GM23338 (cell line): ENCODE data around the gene NIM1K.
"Not testable (repeated sequence)": the region's sequence is repeated elsewhere in the genome, so short reads cannot be mapped to it uniquely, and the experiment has no call there.

Experiments used
- CREB1 ChIP-seq: fragments of 250-450 bp; sonication (Bioruptor Pico); IDR thresholded peaks from 2 replicates; pipeline ENCODE4 v1.5.0; 2020; ENCODE audit warnings: low read depth, mild to moderate bottlenecking, moderate library complexity
- CTCF ChIP-seq, 2 experiments: fragments of 200-600 bp in 1 of 2; sonication (generic) in 1 of 2; conservative IDR thresholded peaks; 2 replicates each; pipeline versions ENCODE4 v1.5.1 to v1.6.1; 2016 to 2017; ENCODE audit warnings: antibody characterized with exemption in 2 of 2, low read depth in 2 of 2, mild to moderate bottlenecking in 2 of 2, moderate library complexity in 1 of 2
- EZH2 ChIP-seq: fragments of 200-600 bp; sonication (generic); IDR thresholded peaks from one replicate; pipeline ENCODE4 v1.8.0; 2017; ENCODE audit warnings: antibody characterized with exemption, mild to moderate bottlenecking, low read depth; ENCODE audit not compliant: unreplicated experiment
- EZH2phosphoT487 ChIP-seq: fragments of 200-600 bp; sonication (generic); IDR thresholded peaks from one replicate; pipeline ENCODE4 v1.8.1; 2018; ENCODE audit warnings: antibody characterized with exemption; ENCODE audit not compliant: unreplicated experiment
- JUNB ChIP-seq: IDR thresholded peaks from one replicate; pipeline ENCODE4 v1.6.1; 2016; ENCODE audit warnings: antibody characterized with exemption; ENCODE audit not compliant: unreplicated experiment
- POLR2AphosphoS5 ChIP-seq: IDR thresholded peaks from 2 replicates; pipeline ENCODE4 v1.6.1; 2016; ENCODE audit warnings: antibody characterized with exemption, low read depth
- TF ChIP-seq, protein P1 (sequence below): IDR thresholded peaks from one replicate; pipeline ENCODE4 v1.6.1; 2018; ENCODE audit warnings: antibody characterized with exemption; ENCODE audit not compliant: unreplicated experiment
- TF ChIP-seq, protein P2 (sequence below): fragments of 250-450 bp; sonication (Bioruptor Pico); IDR thresholded peaks from 2 replicates; pipeline ENCODE4 v1.5.0; 2020; ENCODE audit warnings: mild to moderate bottlenecking, moderate library complexity

- TF ChIP-seq POLR2AphosphoS5; CTCF (conservative IDR thresholded peaks at IDR 0.05; ENCODE audit: low read depth in 2 of 2); JUNB; EZH2; EZH2phosphoT487; CREB1 (CRISPR knock-in tag): not testable (repeated sequence)
- TF ChIP-seq, protein P1, sequence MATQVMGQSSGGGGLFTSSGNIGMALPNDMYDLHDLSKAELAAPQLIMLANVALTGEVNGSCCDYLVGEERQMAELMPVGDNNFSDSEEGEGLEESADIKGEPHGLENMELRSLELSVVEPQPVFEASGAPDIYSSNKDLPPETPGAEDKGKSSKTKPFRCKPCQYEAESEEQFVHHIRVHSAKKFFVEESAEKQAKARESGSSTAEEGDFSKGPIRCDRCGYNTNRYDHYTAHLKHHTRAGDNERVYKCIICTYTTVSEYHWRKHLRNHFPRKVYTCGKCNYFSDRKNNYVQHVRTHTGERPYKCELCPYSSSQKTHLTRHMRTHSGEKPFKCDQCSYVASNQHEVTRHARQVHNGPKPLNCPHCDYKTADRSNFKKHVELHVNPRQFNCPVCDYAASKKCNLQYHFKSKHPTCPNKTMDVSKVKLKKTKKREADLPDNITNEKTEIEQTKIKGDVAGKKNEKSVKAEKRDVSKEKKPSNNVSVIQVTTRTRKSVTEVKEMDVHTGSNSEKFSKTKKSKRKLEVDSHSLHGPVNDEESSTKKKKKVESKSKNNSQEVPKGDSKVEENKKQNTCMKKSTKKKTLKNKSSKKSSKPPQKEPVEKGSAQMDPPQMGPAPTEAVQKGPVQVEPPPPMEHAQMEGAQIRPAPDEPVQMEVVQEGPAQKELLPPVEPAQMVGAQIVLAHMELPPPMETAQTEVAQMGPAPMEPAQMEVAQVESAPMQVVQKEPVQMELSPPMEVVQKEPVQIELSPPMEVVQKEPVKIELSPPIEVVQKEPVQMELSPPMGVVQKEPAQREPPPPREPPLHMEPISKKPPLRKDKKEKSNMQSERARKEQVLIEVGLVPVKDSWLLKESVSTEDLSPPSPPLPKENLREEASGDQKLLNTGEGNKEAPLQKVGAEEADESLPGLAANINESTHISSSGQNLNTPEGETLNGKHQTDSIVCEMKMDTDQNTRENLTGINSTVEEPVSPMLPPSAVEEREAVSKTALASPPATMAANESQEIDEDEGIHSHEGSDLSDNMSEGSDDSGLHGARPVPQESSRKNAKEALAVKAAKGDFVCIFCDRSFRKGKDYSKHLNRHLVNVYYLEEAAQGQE = not testable (repeated sequence)
- TF ChIP-seq, protein P2, sequence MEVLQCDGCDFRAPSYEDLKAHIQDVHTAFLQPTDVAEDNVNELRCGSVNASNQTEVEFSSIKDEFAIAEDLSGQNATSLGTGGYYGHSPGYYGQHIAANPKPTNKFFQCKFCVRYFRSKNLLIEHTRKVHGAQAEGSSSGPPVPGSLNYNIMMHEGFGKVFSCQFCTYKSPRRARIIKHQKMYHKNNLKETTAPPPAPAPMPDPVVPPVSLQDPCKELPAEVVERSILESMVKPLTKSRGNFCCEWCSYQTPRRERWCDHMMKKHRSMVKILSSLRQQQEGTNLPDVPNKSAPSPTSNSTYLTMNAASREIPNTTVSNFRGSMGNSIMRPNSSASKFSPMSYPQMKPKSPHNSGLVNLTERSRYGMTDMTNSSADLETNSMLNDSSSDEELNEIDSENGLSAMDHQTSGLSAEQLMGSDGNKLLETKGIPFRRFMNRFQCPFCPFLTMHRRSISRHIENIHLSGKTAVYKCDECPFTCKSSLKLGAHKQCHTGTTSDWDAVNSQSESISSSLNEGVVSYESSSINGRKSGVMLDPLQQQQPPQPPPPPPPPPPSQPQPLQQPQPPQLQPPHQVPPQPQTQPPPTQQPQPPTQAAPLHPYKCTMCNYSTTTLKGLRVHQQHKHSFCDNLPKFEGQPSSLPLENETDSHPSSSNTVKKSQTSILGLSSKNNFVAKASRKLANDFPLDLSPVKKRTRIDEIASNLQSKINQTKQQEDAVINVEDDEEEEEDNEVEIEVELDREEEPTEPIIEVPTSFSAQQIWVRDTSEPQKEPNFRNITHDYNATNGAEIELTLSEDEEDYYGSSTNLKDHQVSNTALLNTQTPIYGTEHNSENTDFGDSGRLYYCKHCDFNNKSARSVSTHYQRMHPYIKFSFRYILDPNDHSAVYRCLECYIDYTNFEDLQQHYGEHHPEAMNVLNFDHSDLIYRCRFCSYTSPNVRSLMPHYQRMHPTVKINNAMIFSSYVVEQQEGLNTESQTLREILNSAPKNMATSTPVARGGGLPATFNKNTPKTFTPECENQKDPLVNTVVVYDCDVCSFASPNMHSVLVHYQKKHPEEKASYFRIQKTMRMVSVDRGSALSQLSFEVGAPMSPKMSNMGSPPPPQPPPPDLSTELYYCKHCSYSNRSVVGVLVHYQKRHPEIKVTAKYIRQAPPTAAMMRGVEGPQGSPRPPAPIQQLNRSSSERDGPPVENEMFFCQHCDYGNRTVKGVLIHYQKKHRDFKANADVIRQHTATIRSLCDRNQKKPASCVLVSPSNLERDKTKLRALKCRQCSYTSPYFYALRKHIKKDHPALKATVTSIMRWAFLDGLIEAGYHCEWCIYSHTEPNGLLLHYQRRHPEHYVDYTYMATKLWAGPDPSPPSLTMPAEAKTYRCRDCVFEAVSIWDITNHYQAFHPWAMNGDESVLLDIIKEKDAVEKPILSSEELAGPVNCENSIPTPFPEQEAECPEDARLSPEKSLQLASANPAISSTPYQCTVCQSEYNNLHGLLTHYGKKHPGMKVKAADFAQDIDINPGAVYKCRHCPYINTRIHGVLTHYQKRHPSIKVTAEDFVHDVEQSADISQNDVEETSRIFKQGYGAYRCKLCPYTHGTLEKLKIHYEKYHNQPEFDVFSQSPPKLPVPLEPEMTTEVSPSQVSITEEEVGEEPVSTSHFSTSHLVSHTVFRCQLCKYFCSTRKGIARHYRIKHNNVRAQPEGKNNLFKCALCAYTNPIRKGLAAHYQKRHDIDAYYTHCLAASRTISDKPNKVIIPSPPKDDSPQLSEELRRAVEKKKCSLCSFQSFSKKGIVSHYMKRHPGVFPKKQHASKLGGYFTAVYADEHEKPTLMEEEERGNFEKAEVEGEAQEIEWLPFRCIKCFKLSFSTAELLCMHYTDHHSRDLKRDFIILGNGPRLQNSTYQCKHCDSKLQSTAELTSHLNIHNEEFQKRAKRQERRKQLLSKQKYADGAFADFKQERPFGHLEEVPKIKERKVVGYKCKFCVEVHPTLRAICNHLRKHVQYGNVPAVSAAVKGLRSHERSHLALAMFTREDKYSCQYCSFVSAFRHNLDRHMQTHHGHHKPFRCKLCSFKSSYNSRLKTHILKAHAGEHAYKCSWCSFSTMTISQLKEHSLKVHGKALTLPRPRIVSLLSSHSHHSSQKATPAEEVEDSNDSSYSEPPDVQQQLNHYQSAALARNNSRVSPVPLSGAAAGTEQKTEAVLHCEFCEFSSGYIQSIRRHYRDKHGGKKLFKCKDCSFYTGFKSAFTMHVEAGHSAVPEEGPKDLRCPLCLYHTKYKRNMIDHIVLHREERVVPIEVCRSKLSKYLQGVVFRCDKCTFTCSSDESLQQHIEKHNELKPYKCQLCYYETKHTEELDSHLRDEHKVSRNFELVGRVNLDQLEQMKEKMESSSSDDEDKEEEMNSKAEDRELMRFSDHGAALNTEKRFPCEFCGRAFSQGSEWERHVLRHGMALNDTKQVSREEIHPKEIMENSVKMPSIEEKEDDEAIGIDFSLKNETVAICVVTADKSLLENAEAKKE = not testable (repeated sequence)
These were observed 114.9 kb downstream of the NIM1K start for GRCh38 chr5:43306954-43307353.
